Measurements from ENCODE around the gene ATP5F1D. TPM values are rescaled to one million over a fixed set of nuclear protein-coding genes. Genes with fewer than 3 reads are reported as not detected.
A peak's percentile ranks its signal among the peaks of the same experiment; 100 is the strongest.

ATP5F1D gene
- total RNA-seq, 1 experiment from 2014 or later, result 179 TPM

- Histone ChIP-seq H3K79me1 (ENCODE audit: insufficient read depth, low read depth, low read length, poor library complexity, severe bottlenecking) (no peaks in the 10 kb centered on the region), H3K14ac (ENCODE audit: insufficient read depth, low read length) (no peak overlapping the region; the same call in 1 of the 2 replicates), H3K9ac (ENCODE audit: extremely low read depth, insufficient read length, low read length) (no peak overlapping the region), H2BK120ac (ENCODE audit: low read depth, low read length, poor library complexity, severe bottlenecking) (no peak overlapping the region), H3K23ac (ENCODE audit: insufficient read length, low read depth, low read length) (no peak overlapping the region), H2AFZ (ENCODE audit: low read length) (no peak overlapping the region), H3K4me1 (ENCODE audit: insufficient read depth, low read length) (peaks cover 4% of the 10 kb centered on the region; the same call in 1 of the 2 replicates), H3K56ac (ENCODE audit: insufficient read length, low read depth, low read length) (no peak overlapping the region), H3K4me2 (ENCODE audit: insufficient read depth, insufficient read length, low read length) (peak overlapping the region; percentile 84), H3K9me3 (ENCODE audit: control insufficient read depth, low read depth, low read length) (no peaks in the 10 kb centered on the region), H3K4ac (ENCODE audit: low read depth, low read length) (no peak overlapping the region), H3K27me3 (ENCODE audit: insufficient read depth, low read length) (no peaks in the 10 kb centered on the region), H2BK12ac (ENCODE audit: insufficient read length, low read depth, low read length) (no peak overlapping the region), H3K27ac (ENCODE audit: insufficient read length, low read depth, low read length) (no peak overlapping the region), H4K20me1 (ENCODE audit: control insufficient read depth, insufficient read depth, insufficient read length) (no peaks in the 10 kb centered on the region), H2BK5ac (ENCODE audit: insufficient read length, low read length) (no peak overlapping the region), H4K91ac (ENCODE audit: insufficient read length, low read depth, low read length) (no peak overlapping the region), H3K23me2 (ENCODE audit: insufficient read length, low read depth, low read length, poor library complexity, severe bottlenecking) (peaks cover 27% of the 10 kb centered on the region), H2AK5ac (ENCODE audit: insufficient read length, low read length) (no peak overlapping the region), H4K8ac (replicated peaks; ENCODE audit: insufficient read length, low read depth, low read length) (no peak overlapping the region), H4K5ac (ENCODE audit: insufficient read length, low read depth, low read length) (no peak overlapping the region), H2BK15ac (ENCODE audit: low read depth, low read length) (no peak overlapping the region), H3K18ac (ENCODE audit: insufficient read length, low read depth, low read length) (no peak overlapping the region), H3K79me2 (ENCODE audit: insufficient read depth, low read length) (no peaks in the 10 kb centered on the region), H3T11ph (ENCODE audit: low read length) (no peak overlapping the region), H2BK20ac (ENCODE audit: low read depth, low read length, poor library complexity, severe bottlenecking) (no peak overlapping the region)
- H3K4me3 Mint-ChIP-seq, result peak overlapping the region; percentile 49 to 69; a peak in 4 of 5 replicates
- H3K27ac Mint-ChIP-seq, result peak overlapping the region in 2 of 3 experiments; percentile 74 to 75; a peak in 3 of 7 replicates
- no peaks in the 10 kb centered on the region; a peak in 1 of 5 replicates for H3K9me3 Mint-ChIP-seq
- peaks cover 58 to 62% of the 10 kb centered on the region in 2 experiments for H3K4me1 Mint-ChIP-seq
- TF ChIP-seq, protein P1, sequence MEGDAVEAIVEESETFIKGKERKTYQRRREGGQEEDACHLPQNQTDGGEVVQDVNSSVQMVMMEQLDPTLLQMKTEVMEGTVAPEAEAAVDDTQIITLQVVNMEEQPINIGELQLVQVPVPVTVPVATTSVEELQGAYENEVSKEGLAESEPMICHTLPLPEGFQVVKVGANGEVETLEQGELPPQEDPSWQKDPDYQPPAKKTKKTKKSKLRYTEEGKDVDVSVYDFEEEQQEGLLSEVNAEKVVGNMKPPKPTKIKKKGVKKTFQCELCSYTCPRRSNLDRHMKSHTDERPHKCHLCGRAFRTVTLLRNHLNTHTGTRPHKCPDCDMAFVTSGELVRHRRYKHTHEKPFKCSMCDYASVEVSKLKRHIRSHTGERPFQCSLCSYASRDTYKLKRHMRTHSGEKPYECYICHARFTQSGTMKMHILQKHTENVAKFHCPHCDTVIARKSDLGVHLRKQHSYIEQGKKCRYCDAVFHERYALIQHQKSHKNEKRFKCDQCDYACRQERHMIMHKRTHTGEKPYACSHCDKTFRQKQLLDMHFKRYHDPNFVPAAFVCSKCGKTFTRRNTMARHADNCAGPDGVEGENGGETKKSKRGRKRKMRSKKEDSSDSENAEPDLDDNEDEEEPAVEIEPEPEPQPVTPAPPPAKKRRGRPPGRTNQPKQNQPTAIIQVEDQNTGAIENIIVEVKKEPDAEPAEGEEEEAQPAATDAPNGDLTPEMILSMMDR (conservative IDR thresholded peaks at IDR 0.05), result no peak
- H3K27me3 Mint-ChIP-seq (ENCODE audit: low read depth), result peaks cover 7% of the 10 kb centered on the region
- no CpG with 5 or more reads among the region's 21 CpGs for WGBS (ENCODE audit: extremely low coverage, insufficient read length, low lambda C conversion rate)
- H3K36me3 Mint-ChIP-seq (ENCODE audit: insufficient read depth in 1 of 3, low read depth in 3 of 3), result peaks cover 3 to 26% (median 9%) of the 10 kb centered on the region in 3 experiments
- DNase-seq, result no peak
Measured at GRCh38 chr19:1262623-1263123, 21.1 kb downstream of the ATP5F1D start.

Data from H9 (cell line).